Kidney (tissue), 14 donors: ENCODE results near the gene PTPRC. TPM values are rescaled to one million over a fixed set of nuclear protein-coding genes. Genes with fewer than 3 reads are reported as not detected.

Experiments used
- DNase-seq, 5 donors: peaks; one replicate each; pipeline ENCODE4 v3.0.0-alpha.2; 2013 to 2020
- FAIRE-seq: peaks from 2 replicates; lab custom pipeline; 2012; peaks lifted over from hg19 to GRCh38; lab: Jason Lieb, UNC
- H3K27ac ChIP-seq, 2 donors: one replicate each; pipeline ENCODE4 v1.7.0; 2013; ENCODE audit warnings: low read depth in 2 of 2, low read length in 2 of 2, inconsistent platforms in 1 of 2
- H3K27me3 ChIP-seq: one replicate; pipeline ENCODE4 v1.7.1; 2013; ENCODE audit warnings: low read length, inconsistent platforms; ENCODE audit not compliant: control insufficient read depth, insufficient read depth
- H3K36me3 ChIP-seq, 3 donors: one replicate each; pipeline versions ENCODE4 v1.7.0 to v1.7.1; 2013; ENCODE audit warnings: low read length in 3 of 3, control low read depth in 1 of 3, inconsistent platforms in 1 of 3; ENCODE audit not compliant: insufficient read depth in 3 of 3, control insufficient read depth in 2 of 3
- H3K4me1 ChIP-seq, 3 donors: one replicate each; pipeline versions ENCODE4 v1.7.0 to v1.7.1; 2013; ENCODE audit warnings: low read length in 3 of 3, inconsistent platforms in 1 of 3, low read depth in 1 of 3; ENCODE audit not compliant: control insufficient read depth in 2 of 3, insufficient read depth in 2 of 3
- H3K4me3 ChIP-seq, 3 donors: one replicate each; pipeline versions ENCODE4 v1.7.0 to v1.8.1; 2013; ENCODE audit warnings: low read length in 3 of 3, control low read depth in 1 of 3, inconsistent platforms in 1 of 3
- H3K9ac ChIP-seq, 3 donors: one replicate each; pipeline versions ENCODE4 v1.7.0 to v1.7.1; 2013; ENCODE audit warnings: low read length in 3 of 3, control low read depth in 1 of 3, inconsistent platforms in 1 of 3
- H3K9me3 ChIP-seq, 3 donors: one replicate each; pipeline versions ENCODE4 v1.7.0 to v1.7.1; 2013; ENCODE audit warnings: low read length in 3 of 3, control low read depth in 1 of 3, inconsistent platforms in 1 of 3; ENCODE audit not compliant: control insufficient read depth in 2 of 3, insufficient read depth in 1 of 3
- intact Hi-C: fragments of 100-400 bp; cut with DNase I; formaldehyde crosslinking; loops from one replicate; pipeline ENCODE4 v1.11.1; 2022
- polyA plus RNA-seq: library from polyadenylated mRNA; stranded (reverse); fragments of 350-450 nt; fragmentation: Illumina TruSeq; extraction: RNeasy Lipid Tissue Mini Kit (QIAGEN cat#74804); gene quantifications from one replicate; pipeline ENCODE4 v1.2.3, GENCODE V29; 2014; ENCODE audit warnings: low read depth, low replicate concordance; ENCODE audit not compliant: insufficient read depth
- total RNA-seq: library from RNA; stranded (reverse); fragmentation: NEBNext Ultra II Directional; extraction: Animal tissue kit (Norgen Biotek cat#: 25700); gene quantifications from one replicate; pipeline ENCODE4 v1.2.1, GENCODE V29; 2021
- TF ChIP-seq, protein P1 (sequence below): IDR thresholded peaks from 3 replicates; pipeline ENCODE4 v1.5.1; 2012; ENCODE audit warnings: mild to moderate bottlenecking, moderate library complexity, borderline replicate concordance; ENCODE audit not compliant: insufficient read depth; ENCODE audit errors: extremely low read depth
- donor health status: control.
- donor health status: control.
- donor health status: control.
- donor health status: control.
- donor health status: control.
- donor health status: DM: yes; HTN: yes; CAD: no.
- donor health status: Normal renal cell carcinoma (clear cell type).

PTPRC gene
- total and polyA plus RNA-seq, 2 donors from 2014 or later = 1.4 to 60.2 TPM

DNA sequence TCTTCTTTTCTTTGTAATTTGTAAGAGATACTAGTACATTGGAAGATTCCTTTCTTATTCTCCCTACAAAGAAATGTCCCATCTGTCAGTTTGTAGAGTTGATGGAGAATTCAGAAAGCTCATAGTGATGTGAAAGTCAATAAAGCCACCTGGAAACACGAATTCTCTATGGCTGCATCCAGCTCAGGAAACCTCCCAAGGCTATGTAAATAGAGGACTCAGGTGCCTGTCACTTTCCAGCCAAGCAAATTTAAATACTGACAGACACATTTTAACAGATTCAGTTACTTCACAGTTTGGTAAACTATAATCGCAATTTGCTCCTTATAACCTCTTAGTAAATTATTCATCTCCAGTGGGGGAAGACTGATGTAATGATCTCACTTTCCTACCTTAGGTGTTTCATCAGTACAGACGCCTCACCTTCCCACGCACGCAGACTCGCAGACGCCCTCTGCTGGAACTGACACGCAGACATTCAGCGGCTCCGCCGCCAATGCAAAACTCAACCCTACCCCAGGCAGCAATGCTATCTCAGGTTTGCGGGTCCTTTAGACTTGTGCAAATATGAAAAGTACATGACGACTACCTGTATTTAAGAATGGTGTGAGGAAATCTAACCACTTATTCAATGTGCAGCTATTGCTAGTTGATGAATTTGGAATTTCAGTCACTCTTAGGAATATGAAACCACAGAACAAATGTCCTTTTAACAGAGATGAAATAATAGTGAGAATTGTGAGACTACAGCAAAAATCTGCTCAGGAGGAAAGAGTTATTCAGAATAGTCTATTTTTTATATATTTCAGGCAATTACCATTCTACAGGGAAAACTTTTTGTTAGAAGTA, 60.6 kb downstream of the PTPRC start:
- Histone ChIP-seq H3K36me3 (peaks cover 0 to 2% (median 0%) of the 10 kb centered on the region in 3 donors), H3K27me3 (no peaks in the 10 kb centered on the region), H3K9ac (no peak overlapping the region), H3K4me1 (no peaks in the 10 kb centered on the region), H3K27ac (no peak overlapping the region), H3K9me3 (no peaks in the 10 kb centered on the region), H3K4me3 (no peak overlapping the region)
- FAIRE-seq = no peak
- TF ChIP-seq, protein P1, sequence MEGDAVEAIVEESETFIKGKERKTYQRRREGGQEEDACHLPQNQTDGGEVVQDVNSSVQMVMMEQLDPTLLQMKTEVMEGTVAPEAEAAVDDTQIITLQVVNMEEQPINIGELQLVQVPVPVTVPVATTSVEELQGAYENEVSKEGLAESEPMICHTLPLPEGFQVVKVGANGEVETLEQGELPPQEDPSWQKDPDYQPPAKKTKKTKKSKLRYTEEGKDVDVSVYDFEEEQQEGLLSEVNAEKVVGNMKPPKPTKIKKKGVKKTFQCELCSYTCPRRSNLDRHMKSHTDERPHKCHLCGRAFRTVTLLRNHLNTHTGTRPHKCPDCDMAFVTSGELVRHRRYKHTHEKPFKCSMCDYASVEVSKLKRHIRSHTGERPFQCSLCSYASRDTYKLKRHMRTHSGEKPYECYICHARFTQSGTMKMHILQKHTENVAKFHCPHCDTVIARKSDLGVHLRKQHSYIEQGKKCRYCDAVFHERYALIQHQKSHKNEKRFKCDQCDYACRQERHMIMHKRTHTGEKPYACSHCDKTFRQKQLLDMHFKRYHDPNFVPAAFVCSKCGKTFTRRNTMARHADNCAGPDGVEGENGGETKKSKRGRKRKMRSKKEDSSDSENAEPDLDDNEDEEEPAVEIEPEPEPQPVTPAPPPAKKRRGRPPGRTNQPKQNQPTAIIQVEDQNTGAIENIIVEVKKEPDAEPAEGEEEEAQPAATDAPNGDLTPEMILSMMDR = peak; percentile 63
- intact Hi-C loops = no loop called here
- peak; percentile 54 to 78 (median 64) for DNase-seq

DNA sequence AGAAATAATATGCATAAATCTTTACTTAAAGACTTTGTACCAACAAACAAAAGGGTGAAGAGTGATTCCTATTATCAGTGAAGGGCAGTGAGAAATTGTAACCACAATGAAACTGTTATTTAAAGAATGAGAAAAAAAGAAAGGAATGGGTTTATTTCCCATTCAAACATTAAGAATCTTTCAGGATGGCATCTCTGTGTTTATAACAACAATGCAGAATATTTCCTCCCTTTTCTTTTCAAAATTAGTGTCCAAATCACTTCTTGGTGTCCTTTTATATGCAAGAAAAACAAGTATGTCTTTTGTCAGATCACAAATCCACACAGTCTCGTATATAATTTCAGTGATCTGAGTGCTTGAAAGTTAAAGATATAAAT, 61.2 kb downstream of the PTPRC start:
- Histone ChIP-seq H3K27me3 (no peaks in the 10 kb centered on the region), H3K4me3 (no peak overlapping the region), H3K4me1 (no peaks in the 10 kb centered on the region), H3K9me3 (no peaks in the 10 kb centered on the region), H3K9ac (no peak overlapping the region), H3K36me3 (peaks cover 0 to 2% (median 0%) of the 10 kb centered on the region in 3 donors), H3K27ac (no peak overlapping the region)
- intact Hi-C loops = no loop called here
- TF ChIP-seq, protein P1 = no peak
- DNase-seq = no peak
- FAIRE-seq = no peak

DNA sequence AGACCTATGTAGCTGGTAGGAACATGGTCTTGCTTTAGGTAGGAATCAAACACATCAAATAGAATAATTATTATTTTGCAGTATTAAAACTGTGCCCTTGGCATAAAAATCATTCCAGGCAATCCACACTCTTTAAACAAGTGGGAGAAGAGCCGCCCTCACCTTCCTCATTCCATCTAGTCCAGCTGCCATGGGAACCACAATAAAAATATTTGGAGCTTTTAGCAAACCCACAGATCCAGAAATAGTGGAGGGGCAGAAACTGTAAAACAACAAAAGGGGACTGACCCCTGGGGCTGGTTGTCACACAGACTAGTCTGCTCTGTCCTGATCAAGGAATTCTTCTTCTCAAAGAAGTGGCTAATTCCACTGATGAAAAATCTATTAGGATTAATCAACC, 61.6 kb downstream of the PTPRC start:
- Histone ChIP-seq H3K36me3 (peaks cover 0 to 2% (median 0%) of the 10 kb centered on the region in 3 donors), H3K4me1 (no peaks in the 10 kb centered on the region), H3K27ac (no peak overlapping the region), H3K9me3 (no peaks in the 10 kb centered on the region), H3K4me3 (no peak overlapping the region), H3K27me3 (no peaks in the 10 kb centered on the region), H3K9ac (no peak overlapping the region)
- intact Hi-C loops = no loop called here
- FAIRE-seq = no peak
- TF ChIP-seq, protein P1 = no peak
- DNase-seq = no peak
